Measurements from ENCODE around the gene RASAL3.

Gene RASAL3

GRCh38 chr19:15445227-15445605 lies 19.1 kb downstream of the RASAL3 start:
- no peak for TF ChIP-seq CTCF (IDR thresholded peaks at IDR 0.05; ENCODE audit: poor library complexity, severe bottlenecking)
- Histone ChIP-seq H3K27me3 (ENCODE audit: insufficient read depth, poor library complexity, severe bottlenecking) (no peaks in the 10 kb centered on the region), H3K4me3 (ENCODE audit: severe bottlenecking) (no peak overlapping the region), H3K4me1 (ENCODE audit: insufficient read depth, poor library complexity, severe bottlenecking) (no peaks in the 10 kb centered on the region), H3K27ac (ENCODE audit: poor library complexity, severe bottlenecking) (no peak overlapping the region), H3K36me3 (ENCODE audit: low read depth) (no peaks in the 10 kb centered on the region), H3K9me3 (ENCODE audit: severe bottlenecking) (no peaks in the 10 kb centered on the region)
- ATAC-seq (ENCODE audit: low read depth) (no peak), DNase-seq (ENCODE audit: low spot score) (no peak)

- Histone ChIP-seq H3K4me1 (ENCODE audit: insufficient read depth, poor library complexity, severe bottlenecking) (no peaks in the 10 kb centered on the region), H3K4me3 (ENCODE audit: severe bottlenecking) (no peak overlapping the region), H3K27ac (ENCODE audit: poor library complexity, severe bottlenecking) (no peak overlapping the region), H3K36me3 (ENCODE audit: low read depth) (no peaks in the 10 kb centered on the region), H3K9me3 (ENCODE audit: severe bottlenecking) (no peaks in the 10 kb centered on the region), H3K27me3 (ENCODE audit: insufficient read depth, poor library complexity, severe bottlenecking) (no peaks in the 10 kb centered on the region)
- no peak for DNase-seq (ENCODE audit: low spot score)
- TF ChIP-seq CTCF (IDR thresholded peaks at IDR 0.05; ENCODE audit: poor library complexity, severe bottlenecking): no peak
- ATAC-seq (ENCODE audit: low read depth): no peak
These were observed 19.7 kb downstream of the RASAL3 start for GRCh38 chr19:15444505-15445226.

GRCh38 chr19:15443838-15444237 lies 20.5 kb downstream of the RASAL3 start:
- Histone ChIP-seq H3K27me3 (ENCODE audit: insufficient read depth, poor library complexity, severe bottlenecking) (no peaks in the 10 kb centered on the region), H3K4me3 (ENCODE audit: severe bottlenecking) (no peak overlapping the region), H3K27ac (ENCODE audit: poor library complexity, severe bottlenecking) (no peak overlapping the region), H3K4me1 (ENCODE audit: insufficient read depth, poor library complexity, severe bottlenecking) (no peaks in the 10 kb centered on the region), H3K9me3 (ENCODE audit: severe bottlenecking) (no peaks in the 10 kb centered on the region), H3K36me3 (ENCODE audit: low read depth) (no peaks in the 10 kb centered on the region)
- TF ChIP-seq CTCF (IDR thresholded peaks at IDR 0.05; ENCODE audit: poor library complexity, severe bottlenecking): no peak
- no peak for ATAC-seq (ENCODE audit: low read depth)
- DNase-seq (ENCODE audit: low spot score): no peak

- DNase-seq (ENCODE audit: low spot score): no peak
- no peaks in the 10 kb centered on the region for H3K9me3 ChIP-seq (ENCODE audit: severe bottlenecking)
- no peaks in the 10 kb centered on the region for H3K4me1 ChIP-seq (ENCODE audit: insufficient read depth, poor library complexity, severe bottlenecking)
- no peak overlapping the region for H3K4me3 ChIP-seq (ENCODE audit: severe bottlenecking)
- TF ChIP-seq CTCF (IDR thresholded peaks at IDR 0.05; ENCODE audit: poor library complexity, severe bottlenecking): no peak
- no peaks in the 10 kb centered on the region for H3K36me3 ChIP-seq (ENCODE audit: low read depth)
- H3K27me3 ChIP-seq (ENCODE audit: insufficient read depth, poor library complexity, severe bottlenecking): no peaks in the 10 kb centered on the region
- ATAC-seq (ENCODE audit: low read depth): no peak
- no peak overlapping the region for H3K27ac ChIP-seq (ENCODE audit: poor library complexity, severe bottlenecking)
These were observed 21.0 kb downstream of the RASAL3 start for GRCh38 chr19:15443325-15443724.

- TF ChIP-seq CTCF (IDR thresholded peaks at IDR 0.05; ENCODE audit: poor library complexity, severe bottlenecking): no peak
- ATAC-seq (ENCODE audit: low read depth) (no peak), DNase-seq (ENCODE audit: low spot score) (no peak)
- no peaks in the 10 kb centered on the region for H3K4me1 ChIP-seq (ENCODE audit: insufficient read depth, poor library complexity, severe bottlenecking)
- H3K27ac ChIP-seq (ENCODE audit: poor library complexity, severe bottlenecking): no peak overlapping the region
- no peaks in the 10 kb centered on the region for H3K27me3 ChIP-seq (ENCODE audit: insufficient read depth, poor library complexity, severe bottlenecking)
- no peak overlapping the region for H3K4me3 ChIP-seq (ENCODE audit: severe bottlenecking)
- H3K36me3 ChIP-seq (ENCODE audit: low read depth): no peaks in the 10 kb centered on the region
- H3K9me3 ChIP-seq (ENCODE audit: severe bottlenecking): no peaks in the 10 kb centered on the region
These were observed 22.0 kb downstream of the RASAL3 start for GRCh38 chr19:15442142-15442920.

Data from RWPE2 (cell line).